Activated T-helper 1 cell treated with Interleukin-2 at 50 U/mL for 16 hours (primary cell): Measurements from ENCODE around the gene CNPY4.

Experiments used
- DNase-seq: peaks from one replicate; pipeline ENCODE4 v3.0.0-alpha.2; 2020; ENCODE audit warnings: low read depth

Gene CNPY4

DNA sequence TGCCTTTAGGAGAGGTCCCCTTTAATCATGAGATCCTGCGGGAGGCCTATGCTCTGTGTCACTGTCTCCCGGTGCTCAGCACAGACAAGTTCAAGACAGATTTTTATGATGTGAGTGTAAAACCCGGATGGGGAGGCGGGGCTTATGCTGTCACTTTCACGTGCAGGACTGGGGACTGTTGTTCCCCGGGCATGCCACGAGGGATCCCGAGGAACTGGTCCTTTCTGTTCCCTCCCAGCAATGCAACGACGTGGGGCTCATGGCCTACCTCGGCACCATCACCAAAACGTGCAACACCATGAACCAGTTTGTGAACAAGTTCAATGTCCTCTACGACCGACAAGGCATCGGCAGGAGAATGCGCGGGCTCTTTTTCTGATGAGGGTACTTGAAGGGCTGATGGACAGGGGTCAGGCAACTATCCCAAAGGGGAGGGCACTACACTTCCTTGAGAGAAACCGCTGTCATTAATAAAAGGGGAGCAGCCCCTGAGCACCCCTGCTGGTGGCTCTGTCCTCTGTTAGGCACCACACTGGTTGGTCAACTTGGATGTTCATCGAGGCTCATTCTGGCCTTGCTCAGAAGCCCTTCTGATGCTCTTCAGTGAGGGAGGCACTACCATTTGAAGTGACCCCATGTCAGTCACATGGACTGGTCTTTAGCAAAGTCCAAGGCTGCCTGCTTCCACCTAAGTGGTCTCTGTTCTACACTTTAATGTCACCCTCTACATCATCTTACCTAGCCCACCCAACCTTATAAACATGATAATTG is 27.8 kb upstream of the CNPY4 start:
- DNase-seq, result no peak

DNA sequence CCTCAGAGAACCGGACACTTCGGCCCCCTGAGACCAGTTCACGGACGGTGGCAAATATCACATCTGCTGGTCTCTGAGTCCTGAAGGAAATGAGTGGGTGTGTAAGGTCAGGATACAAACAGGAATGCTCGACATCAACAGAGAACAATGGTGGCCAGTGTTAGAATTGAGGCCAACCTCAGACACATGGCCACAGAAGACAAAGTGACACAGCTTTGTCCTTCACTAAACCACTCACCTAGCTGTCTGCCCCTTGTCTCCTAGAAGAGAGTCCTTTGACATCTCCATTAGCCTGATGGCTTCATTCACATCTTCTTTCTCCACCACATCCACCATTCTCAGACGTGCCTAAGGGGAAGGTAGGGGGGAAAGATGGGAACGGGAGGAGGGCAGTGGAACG is 26.4 kb upstream of the CNPY4 start:
- DNase-seq, result no peak

DNA sequence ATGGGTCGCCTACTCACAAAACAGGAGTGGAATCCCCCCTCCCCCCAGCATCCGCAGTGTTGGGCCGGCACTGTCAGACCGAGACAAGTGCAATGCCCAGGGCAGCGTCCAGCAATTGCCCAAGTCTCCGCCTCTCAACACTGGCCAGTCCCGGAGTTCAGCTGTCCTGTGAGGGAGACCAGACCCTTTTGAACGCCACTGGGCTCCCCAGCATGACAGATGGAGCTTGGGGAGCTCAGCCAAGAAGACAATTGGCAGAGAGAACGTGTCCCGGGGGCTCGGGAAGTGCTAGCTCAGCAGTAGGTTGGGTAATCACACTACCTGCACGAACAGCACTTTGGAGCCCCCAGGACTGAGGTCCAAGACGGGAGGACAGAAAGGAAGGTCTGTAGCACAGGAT is 25.9 kb upstream of the CNPY4 start:
- DNase-seq, result no peak

DNA sequence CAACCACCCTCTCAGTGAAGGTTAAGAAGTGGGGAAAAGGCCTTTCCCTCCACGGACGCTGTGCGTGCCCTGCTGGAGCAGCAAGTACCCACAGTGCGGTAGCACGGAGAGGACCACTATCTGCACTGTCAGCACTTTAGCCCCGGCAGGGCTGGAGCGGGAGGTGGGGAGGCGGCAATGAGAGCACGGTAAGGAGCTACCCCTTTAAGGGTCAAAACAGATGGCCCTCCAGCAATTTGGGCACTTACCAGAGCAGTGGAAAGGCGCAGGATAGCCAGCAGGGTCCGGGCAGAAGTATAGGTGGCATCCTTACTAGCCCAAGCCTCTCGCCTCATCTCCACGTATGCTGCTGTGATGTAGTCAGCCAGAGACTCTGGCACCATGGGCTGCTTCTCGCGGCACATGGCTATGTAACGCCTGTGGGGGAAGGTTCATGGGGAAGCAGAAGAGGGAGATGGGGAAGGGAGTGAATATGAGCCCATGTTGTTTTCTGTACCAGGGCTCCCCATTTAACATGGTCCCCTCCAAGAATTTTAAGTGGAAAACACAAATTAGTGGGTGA is 25.4 kb upstream of the CNPY4 start:
- no peak for DNase-seq

DNA sequence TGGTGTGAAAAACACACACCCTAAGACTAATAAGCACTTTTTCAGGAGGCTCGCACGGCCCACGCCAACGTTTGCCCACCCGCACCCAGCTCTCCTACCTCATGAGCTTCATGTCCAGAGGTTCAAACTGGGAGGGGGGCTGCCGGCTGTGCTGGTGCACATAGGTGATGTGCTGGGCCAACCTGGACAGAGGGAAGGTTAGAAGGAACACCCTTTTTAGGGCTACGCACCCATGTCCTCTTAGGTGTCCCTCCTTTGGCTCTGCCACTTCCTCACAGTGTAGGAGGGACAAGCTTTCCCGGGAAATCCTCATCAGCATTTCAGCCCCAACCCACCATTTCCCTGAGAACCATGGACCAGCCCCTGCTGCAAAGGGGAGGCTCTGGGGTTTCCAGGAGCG is 24.1 kb upstream of the CNPY4 start:
- no peak for DNase-seq

DNA sequence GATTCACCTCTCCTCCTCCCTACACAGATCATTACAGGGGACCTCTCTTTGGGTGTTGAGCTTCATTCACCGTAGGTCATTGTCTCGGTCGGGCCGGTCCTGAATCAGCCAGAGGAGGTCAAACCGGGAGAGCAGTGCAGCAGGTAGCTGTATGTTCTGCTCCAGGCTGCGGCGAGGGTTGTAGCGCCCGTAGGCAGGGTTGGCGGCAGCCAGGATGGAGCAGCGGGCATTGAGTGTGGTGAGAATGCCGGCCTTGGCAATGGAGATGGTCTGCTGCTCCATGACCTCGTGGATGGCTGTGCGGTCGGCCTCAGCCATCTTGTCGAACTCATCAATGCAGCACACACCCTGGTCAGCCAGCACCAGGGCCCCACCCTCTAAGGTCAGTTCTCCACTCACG is 23.7 kb upstream of the CNPY4 start:
- no peak for DNase-seq

DNA sequence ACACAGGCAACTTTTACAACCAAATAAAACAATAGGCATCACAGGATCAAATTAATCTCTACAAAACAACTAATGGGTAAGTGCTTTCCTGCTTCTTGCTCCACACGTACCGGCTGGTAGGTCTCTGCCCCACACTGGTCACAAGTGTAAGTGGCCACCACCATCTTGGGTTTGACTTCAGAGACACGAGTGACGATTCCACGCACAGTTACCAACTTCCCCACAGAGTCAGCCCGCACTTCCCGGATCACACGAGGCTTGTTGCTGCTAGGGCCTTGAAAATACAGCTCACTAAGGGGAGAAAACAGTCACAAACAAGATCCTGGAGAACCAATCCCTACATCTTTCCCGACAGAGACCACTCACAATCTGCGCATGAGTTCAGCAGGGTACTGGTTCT is 20.5 kb upstream of the CNPY4 start:
- no peak for DNase-seq

DNA sequence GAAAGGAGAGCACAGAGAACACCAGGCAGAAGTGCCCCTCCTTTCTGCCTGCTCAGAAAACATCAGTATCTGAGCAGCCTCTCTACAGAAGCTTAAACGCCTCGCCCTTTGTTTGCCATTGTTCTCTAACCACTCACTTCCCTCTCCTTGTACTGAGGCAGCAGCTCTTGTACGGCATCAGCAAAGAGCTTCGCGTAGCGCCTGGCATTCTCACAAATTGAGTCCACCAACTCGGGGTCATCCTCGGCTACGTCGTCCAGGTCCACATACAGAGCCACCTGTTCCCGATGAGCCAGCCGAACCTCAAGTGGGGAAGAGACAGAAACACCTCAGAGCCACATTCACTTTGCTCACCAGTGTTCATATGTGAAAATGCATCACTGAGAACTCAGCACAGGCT is 20.0 kb upstream of the CNPY4 start:
- no peak for DNase-seq

DNA sequence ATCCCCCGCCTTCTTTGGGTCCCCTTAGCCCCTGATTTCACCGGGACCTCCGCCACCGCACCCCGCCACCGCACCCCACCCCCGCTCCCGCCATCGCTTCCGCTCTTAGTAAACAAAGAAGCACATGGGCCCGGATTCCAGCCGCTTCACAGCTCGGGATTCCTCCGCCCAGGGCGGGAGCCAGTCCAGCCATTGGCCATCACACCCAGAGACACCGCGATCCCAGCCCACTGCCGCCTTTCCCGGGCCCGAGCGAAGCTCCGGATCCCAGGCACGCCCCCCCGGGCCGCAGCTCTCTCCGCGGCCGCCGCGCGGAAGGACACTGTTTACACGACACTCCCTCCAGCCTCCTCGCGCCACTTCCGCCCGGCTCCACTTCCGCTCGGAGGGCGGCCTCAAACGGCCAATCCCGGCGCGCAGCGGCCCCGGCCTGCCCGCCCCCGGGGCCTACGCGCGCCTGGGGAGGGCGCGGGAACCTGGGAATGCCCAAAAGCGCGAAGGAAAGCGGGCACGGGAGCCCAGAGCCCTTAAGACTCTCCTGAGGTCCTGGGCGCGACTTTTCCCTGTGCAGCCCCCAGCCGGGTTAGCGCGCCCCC is 18.9 kb upstream of the CNPY4 start:
- DNase-seq, result peak; percentile 79

DNA sequence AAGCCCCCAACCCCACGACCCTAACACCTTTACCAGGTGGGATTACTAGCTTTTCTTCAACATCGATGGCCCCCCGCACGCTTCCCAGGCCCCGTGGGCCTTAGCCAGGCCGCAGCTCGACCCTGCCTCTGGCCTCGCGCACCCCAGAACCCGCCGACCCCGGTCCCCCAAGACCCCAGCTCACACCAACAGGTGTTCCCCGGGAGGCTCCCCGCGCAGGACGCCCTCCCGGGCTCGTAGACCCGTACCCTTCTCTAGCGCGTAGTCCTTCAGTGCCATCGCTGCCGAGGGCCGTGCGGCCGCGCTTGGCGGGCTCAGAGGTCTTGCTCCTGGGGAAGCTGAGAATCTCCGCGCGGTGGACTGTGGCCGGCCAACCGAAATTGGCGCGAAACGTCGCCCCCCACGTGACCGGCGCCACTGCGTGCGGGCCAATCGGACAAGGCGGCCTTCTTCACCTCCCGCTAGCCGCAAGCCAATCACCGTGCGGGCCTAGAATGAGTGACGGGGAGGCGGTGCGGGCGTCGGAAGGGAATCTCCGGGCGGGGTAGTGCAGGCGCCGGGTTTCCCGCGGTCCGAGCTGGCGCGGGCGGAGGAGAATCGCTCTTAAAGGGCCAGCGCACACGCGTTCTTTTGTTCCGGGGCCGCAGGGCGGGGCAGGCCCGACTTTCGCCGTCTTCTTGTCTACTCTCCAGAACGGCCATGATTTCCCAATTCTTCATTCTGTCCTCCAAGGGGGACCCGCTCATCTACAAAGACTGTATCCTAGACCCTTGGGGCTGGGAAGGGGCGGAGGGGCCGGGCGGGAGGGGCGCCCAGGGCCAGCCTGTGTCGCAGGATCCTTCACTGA is 18.2 kb upstream of the CNPY4 start, which contains the start of the genes AP4M1 and MCM7:
Gene AP4M1 (plus strand): TSS at position 628 of the 847 bp plus-strand sequence. CDS start 72 bp downstream, at position 700.
Gene MCM7 (minus strand): TSS at position 382 of the 847 bp plus-strand sequence. CDS start 103 bp downstream, at position 279.
- DNase-seq, result peak; percentile 93

DNA sequence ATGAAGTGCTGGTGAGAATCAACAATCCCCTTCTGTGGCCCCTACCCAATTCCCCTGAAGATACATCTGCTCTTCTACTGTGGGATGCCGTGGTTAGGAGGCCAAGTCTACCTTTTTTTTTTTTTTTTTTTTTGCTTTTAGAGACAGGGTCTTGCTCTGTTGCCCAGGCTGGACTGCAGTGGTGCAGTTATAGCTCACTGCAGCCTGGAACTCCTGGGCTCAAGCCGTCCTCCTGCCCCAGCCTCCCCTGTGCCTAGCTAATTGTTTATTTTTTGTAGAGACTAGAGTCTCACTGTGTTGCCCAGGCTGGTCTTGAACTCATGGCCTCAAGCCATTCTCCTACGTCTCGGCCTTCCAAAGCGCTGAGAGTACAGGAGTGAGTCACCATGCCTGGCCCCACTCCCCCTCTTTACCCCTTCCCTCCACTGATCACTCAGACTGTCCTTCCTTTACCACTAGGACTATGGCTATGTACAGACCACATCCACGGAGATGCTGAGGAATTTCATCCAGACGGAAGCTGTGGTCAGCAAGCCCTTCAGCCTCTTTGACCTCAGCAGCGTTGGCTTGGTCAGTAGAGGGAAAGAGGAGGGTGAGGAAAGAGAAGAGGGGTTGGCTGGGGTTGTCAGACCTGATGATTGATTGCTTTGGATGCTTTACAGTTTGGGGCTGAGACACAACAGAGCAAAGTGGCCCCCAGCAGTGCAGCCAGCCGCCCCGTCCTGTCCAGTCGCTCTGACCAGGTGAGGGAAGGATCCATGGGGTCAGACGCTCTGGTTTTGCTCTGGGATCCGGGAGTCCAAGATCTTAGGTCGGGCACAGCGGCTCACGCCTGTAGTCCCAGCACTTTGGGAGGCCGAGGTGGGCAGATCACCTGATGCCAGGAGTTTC is 16.2 kb upstream of the CNPY4 start:
- DNase-seq, result no peak

DNA sequence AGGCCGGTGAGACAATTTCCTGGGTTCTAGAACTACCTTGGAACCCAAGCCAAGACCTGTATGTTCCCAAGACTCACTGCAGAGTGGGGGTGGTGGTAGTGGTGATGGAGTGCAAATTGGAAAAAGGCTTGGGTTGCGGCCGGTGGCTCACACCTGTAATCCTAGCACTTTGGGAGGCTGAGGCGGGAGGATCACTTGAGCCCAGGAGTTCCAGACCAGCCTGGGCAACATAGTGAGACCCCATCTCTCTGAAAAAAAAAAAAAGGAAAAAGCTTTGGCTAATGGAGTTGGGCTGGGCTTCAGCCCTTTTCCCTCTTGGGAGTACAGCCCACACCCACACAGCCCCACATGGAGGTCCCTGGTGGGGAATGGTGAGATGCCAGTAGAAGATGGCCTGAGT is 13.9 kb upstream of the CNPY4 start:
- DNase-seq, result no peak

DNA sequence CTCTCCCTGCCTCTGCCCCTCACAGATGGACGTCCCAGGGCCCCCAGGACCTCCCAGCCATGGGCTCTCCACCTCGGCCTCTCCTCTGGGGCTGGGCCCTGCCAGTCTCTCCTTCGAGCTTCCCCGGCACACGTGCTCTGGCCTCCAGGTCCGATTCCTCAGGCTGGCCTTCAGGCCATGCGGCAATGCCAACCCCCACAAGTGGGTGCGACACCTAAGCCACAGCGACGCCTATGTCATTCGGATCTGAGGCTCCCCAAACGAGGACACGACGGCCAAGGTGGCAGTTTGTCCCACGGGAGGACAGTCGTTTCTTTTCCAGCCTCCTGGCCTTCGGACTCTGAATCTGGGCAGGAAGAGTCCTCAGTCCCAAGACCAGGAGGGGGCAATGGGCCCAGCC is 12.8 kb upstream of the CNPY4 start:
- DNase-seq, result no peak

DNA sequence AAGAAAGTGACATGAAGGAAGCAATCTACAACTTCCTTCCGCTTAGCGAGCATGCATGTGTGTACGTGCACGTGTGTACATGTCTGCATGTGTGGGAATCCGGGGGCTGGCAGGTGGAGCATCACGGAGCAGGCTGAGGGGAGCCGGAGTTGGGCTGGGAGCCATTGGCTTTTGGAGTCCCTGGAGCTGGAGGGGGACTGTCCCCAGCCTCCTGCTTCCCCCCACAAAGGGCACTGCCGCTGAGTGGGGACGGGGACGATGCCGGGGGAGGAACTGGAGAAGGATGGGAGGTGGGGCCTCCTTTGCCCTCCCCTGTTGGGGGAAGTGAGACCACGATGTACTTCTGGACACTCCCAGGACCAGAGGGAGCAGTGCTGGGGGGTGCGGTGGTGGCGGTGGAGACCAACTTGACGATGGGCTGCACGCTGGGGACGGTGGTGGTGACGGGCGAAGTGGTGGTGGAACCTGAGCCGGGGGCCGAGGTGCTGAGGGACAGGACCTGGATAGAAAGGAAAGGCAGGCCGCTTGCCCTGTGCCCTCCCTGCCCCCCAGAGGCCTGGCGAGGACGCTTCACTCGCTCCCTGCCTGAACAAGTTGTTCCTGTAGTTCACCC is 12.2 kb upstream of the CNPY4 start:
- DNase-seq, result no peak

DNA sequence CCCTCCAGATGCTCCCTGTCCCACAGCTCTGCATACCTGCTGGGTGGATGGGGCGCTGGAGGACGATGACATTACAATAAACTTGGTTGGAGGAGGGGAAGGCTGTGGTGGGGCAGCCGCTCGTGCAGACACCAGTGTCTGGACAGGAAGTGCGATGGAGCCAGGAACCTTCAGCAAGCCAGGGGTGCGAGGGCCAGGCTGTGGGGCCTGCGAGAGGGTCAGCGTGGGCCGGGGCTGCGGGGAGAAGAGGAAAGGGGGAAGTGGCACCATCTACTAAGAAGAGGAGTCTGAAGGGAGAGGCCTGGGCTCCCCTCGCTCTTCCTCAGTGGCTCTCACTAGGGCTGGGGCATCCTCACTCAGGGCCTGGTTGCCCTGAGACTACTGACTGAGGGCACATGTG is 11.5 kb upstream of the CNPY4 start:
- DNase-seq, result no peak

DNA sequence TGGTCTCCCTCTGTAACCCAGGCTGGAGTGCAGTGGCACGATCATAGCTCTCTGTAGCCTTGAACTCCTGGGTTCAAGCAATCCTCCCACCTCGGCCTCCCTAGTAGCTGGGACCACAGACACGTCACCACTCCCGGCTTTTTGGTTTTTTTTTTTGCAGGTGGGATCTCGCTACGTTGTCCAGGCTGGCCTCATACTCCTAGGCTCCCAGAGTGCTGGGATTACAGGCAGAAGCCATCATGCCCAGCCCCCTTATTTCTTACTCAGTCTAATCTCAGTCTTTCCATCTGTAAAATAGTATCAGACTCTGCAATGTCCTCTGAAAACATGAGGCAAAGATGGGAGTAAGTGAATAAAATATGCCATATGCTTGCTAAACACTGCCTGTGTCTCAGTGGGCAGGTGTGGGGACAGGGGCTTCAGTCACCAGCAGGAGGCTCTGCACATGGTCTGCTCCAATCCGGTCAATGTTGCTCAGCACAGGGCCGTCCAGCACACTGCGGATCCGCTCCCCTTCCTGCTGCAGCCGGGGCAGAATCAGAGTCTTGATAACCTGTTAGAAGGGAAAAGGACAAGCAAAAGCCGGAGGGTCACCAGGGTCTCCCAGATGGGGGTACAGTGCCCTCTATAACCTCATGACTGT is 9.8 kb upstream of the CNPY4 start:
- no peak for DNase-seq

DNA sequence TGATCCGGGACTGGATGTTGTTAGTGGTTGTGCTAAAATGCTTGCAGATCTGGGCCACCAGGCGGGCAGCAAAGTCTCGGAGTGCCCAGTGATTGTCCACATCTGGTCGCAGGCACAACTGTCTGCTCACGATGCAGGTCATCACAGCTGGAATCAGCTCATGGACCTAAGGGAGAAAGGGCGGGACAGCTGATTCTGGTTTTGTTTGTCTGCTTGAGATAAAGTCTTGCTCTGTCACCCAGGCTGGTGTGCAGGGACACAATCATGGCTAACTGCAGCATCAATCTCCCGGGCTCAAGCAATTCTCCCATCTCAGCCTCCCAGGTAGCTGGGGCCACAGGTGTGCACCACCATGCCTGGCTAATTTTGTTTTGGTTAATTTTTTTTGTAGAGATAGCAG is 8.3 kb upstream of the CNPY4 start:
- no peak for DNase-seq

DNA sequence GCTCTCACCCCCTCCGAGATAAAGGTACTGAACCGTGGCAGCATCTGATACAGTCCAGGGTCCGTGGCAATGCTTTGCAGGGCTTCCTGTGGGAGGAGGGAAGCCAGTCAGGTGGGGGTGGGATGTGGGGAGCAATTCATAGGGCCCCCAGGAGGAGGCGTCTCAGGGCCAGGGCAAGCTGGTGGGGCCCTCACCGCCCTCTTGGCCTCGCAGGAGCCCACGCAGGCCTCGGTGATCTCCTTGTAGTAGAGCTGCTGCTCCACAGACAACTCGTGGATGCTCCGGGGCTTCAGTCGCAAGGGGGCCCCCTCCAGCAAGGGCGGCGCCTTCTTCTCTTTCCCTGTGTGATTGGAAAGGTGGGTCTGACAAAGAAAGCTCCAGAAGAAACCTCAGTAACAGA is 7.5 kb upstream of the CNPY4 start:
- DNase-seq, result no peak

DNA sequence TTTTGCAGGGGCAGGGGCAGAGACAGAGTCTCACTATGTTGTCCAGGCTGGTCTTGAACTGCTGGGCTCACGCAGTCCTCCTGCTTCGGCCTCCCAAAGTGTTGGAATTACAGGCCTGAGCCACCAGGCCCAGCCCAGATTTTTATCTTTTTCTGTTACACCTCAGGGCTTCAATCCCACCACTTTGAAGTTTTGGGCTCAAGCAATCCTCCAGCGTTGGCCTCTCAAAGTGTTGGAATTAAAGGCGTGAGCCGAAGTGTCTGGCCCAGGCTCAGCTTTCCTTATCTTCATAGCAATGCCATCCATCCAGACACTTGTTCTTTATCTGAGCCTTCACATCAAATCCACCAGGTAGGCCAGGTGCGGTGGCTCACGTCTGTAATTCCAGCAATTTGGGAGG is 4.4 kb upstream of the CNPY4 start:
- no peak for DNase-seq

DNA sequence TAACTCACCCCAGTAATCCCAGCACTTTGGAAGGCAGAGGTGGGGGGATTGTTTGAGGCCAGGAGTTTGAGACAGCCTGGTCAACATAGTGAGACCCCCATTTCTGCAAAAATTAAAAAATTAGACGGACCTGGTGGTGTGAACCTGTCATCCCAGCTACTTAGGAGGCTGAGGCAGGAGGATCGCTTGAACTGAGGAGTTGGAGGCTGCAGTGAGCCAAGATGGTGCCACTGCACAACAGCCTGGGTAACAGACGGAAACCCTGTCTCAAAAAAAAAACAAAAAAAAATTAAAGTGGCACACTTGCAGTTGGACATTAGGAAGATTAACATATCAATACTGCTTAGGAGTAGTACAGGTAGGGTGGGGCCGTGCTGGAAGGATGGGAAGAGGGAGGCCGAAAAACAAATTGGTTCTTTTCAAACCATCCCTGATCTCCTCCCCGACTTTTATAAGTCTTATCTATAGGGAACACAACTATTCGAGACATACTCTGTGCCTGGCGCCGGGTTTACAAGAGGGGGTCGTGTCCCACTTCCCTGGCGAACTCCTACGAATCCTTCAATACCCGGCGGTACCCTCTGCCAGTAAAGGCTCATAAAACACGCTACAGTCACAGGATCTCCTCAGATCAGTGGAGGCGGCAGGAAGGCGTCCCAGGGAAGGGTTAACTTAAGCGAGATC is 904 bp upstream of the CNPY4 start:
- no peak for DNase-seq
